Left renal pelvis (tissue), 4 donors: ENCODE results near the gene HOXA2. TPM values are rescaled to one million over a fixed set of nuclear protein-coding genes. Genes with fewer than 3 reads are reported as not detected.

Experiments
- DNase-seq, 4 donors: peaks; one replicate each; pipeline ENCODE4 v3.0.0-alpha.2; 2013; ENCODE audit warnings: low read depth in 4 of 4, low spot score in 3 of 4
- polyA plus RNA-seq, 4 donors: library from polyadenylated mRNA; unstranded; fragments of 120-200 nt; gene quantifications; one replicate each; pipeline ENCODE4 v1.2.1, GENCODE V29; 2013; ENCODE audit not compliant: insufficient read length in 4 of 4

HOXA2 gene
- polyA plus RNA-seq, 4 donors = 10.1 to 15.1 (median 11.3) TPM

DNA sequence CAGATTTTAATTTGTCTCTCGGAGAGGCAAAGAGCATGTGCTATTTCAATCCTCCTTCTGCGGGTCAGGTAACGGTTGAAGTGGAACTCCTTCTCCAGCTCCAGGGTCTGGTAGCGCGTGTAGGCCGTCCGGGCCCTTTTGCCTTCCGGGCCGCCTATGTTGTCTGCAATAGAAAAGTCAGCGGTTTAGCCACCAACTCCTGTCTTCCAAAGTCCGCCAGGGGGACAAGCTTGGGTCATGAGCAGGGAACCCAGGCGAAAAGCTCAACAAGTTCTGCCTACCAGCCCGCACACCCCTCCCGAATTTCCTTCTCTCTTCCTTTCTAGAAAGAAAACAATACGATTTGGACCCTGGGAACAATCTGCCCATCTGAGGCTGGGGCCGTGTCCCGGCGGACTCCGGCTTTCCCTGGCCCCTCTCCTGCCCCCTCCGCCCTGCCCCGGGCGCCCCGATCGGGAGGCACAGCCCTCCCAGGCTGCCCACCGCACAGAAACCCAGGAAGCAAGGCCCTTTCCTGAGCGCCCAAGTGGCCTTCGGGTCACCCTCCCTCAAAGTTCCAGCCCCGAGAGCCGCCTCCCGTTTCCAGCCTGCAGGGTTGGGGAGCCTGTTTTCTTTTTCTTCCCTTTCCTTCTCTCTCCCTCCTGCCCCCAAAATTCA, 39.6 kb upstream of the HOXA2 start:
- no peak for DNase-seq

DNA sequence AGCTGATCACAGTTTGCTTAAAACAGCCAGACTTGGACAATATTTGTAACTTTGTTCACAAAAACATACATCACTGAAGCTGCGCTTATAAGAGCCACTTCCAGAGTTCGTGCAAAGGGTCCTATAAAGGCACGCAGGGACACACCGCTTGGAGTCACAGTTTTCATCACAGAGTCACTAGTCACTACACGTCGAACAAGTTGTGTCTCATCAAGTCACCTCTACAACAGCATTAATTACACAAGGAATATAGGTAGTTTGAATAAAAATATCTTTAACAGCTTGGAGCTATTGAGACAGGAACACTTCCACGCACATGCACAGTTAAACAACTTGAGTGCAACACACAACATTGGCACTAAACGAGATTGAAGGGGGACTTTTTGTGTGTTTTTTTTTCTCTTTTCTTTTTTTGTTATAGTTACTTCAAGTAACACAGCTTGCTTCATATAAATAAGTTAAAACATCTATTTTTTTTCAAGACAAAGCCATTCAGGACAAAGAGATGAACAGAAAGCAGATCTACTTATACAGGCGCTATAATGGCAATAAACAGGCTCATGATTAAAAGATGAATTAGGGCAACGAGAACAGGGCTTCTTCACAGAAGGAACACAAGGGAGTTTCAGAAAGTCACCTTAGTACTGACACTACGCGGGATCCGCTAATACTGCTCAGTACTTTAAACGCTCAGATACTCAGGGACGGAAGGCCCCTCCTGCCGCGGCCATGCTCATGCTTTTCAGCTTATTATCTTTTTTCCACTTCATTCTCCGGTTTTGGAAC, 38.8 kb upstream of the HOXA2 start:
- DNase-seq = no peak

DNA sequence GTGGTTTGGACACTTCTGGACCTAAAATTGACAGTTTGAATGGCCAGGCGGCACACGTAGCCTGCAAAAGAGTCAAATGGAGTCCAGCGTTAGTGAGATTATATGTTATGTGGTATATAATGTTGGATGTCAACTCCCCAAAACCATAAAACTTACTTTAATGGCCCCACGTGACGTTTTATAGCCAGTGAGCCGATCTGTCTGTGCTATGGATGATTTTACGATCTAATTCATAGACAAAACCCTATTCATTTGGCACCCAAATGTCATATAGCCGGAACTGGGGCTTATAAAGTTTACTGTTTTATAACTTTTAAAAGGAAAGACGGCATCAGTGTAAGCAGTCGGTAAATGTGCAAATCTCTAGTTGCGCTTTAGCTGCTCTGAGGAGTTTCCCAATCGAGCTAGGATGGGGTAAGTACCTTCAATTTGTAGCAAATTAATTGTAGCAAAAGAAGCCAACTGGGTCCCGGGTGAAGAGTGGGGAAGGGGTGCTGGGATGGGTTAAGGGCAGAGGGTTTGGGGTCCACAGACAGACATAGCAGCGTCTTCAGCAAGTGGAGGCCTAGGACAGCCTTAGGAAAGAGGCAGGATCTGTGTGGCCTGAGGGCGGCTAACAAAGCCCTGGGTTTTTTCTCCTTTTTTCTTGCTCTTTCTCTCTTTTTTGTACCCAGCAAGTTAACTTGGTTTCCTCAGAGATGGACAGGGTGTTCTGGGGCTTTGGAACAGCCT, 37.8 kb upstream of the HOXA2 start:
- no peak for DNase-seq

DNA sequence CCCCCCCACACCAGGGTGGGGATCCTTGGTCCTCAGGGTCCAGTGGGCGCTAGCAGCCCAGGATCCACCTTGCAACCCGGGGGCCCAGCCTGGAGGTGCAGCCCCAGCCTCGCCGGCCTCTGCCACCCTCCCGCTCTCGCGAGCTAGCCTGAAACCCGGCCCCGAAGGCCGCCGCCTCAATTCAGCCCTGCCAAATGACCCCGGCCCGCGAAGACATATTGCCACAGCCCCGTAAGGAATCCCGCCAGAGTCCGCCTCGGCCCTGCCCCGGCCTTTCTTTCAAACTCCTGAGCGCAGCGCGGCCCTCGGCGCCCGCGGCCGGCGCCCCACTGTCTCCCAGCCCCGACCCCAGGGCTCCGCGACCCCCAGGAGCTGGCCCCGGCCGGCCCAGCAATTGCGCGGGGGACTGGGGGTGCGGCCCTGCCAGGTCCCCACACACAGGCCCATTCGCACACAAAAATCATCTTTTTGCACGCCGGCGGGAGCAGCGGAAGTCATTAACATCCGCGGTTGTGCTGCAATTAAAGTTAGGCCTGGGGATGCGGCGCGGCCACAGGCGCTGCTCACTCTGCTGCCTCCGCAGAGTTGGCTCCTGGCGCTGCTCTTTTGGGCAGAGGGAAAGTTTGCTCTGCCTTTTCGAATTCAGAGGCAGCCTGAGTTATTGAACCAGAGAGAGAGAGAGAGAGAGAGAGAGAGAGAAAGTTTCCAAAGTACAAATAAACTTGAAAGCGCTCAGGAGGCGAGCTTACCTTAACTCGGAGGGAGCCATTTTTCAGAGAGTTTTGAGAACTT, 37.0 kb upstream of the HOXA2 start:
- DNase-seq = no peak

DNA sequence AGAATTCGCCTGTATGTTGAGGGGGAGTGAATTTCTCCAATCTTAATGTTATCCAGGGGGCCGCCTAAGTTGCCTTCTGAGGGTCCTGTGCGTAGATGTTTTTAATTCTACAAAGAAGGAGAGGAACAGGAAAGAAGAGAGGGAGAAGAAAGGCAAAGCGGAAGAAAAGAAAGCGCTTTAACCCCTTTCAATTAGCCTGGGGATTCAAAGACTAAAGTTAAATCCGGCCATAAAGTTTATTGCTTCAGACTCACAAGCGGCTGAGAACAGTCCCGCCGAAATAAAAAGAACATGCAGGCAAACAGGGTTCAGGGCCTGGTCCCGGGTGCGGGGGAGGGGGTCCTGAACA, 36.5 kb upstream of the HOXA2 start:
- no peak for DNase-seq

DNA sequence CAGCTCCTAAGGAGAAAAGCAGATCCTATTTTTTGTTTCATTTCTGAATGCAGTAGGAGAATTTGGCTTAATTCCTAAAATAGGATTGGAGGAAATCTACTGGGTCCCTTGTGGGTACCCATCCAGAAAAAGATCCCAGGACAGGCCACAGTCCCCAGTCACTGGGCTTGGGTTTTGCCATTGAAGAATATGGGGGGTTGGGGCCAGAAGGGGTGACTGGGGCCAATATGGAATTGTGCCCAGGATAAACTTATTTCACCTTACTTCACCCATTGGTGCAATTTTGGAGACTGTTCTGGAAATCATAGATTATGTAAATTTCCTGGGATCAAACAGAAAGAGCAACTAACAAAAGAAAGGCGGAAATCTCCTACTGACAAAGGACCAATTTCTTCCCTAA, 36.0 kb upstream of the HOXA2 start:
- DNase-seq = no peak

DNA sequence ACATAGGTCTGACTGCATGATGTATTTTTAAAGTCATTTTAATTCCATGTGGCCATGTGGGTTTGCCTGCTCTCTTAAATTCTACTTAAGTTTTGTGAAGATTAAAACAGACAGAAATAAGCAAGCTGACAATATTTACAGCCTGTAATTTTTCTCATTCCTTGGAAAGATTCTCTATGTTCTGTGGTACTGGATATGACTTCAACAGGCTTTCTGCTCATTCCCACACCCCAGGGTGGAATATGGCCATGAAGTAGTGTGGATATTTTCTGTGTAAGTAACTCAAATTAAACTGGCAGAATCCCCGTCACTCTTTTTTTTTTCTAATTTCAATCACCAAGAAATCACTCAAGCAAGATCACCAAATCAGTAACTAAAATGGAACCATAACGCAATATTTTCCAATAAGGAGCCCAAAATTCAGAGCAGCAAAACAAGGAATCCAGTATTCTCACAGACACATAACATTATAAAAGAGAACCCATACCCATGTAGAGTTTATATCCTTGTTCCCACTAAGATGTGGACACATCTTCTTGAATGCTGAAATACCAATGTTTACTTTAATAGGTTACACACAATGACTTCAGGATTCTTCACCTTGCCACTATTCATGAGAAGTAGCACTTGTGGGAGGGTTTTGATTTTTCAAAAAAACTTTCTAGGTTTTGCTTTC, 35.3 kb upstream of the HOXA2 start:
- DNase-seq = no peak

DNA sequence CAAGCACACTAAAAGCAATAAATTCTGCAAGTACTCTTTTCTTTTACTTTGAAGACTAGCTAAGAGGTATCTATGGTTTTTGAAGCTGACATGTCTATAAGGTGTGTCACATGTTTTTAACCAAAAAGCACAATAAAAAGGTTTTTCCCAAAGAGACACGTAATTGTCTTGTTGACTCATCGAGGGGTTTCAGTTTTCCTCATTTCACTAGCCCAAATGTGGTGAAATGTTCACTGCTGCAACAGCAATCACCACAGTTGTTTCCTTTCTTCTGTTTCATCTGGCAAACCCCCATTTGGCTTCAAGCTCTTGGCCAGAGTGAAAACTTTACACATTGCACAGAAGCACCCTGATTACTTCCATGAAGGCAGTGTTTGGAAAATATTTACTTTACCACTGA, 31.9 kb upstream of the HOXA2 start:
- no peak for DNase-seq

DNA sequence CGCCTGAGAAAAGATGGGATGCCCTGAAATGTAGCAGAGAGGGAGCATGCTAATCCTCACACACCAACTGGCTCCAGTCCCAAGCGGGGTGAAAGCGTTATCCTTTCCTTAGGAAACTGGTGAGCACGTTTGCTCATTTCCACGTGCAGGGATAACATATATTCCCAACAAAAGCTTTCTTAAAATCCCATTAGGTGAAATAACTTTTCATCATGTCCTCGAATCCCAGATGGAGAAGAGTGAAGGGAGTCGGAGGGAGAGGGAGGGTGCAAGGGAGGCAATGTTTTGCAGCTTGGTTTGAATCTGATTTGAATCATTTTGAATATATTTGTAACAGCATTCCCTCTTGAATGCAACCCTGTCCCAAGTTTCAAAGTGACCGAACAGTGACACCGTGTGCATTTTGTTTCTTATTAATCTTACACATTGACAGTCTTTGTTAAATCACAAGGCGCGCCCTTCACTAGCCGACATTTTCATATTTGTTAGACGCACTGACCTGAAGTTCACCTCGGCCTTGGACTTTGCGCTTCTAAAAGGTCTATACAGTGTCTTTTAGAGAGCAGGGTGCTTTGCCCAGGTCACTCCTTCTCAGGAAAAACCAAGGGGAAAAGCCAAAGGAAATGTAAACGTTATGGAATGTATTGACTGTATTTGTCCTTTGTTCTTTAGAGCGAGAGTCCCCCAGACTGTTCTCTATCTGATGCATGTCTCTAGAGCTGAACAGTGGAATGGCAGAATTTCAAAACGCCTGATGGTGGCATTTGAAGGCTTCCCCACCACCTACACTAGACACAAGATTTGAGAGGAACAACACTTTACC, 31.1 kb upstream of the HOXA2 start:
- DNase-seq = no peak

DNA sequence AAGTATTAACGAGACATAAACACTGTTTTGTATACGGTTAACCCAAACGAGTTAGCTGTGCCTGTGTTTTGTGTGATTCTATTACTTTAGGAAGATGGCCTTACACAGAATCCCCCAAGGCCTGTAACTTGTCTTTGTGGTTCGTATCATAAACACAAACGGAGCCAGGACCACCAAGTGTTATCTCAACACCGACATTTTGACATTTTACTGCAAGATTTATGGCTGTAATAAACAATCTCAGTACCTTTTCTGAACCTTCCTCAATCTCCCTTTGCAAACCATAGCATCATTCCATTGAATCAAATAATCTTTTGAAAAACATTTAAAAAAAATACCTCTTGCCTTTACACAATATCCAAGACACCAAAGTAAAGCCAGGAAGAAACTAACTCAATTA, 30.5 kb upstream of the HOXA2 start:
- DNase-seq = no peak

DNA sequence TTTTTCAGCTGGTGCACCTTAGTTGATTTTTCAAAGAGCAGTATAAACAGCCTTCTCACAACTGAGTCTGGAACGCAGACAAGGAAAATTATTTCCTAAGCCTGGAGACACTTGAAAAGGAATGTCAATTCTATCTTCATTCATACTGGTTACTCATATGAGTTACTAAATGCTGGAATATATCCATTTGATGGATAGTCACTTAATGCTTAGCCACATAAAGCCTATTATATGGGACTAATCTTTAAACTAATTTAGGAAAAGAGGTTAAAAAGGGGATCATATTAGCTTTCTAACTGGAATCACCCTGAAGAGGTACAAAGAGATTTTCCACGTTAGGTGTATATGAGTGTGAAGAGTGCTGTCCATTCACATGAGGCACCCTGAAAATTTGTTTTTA, 29.7 kb upstream of the HOXA2 start:
- no peak for DNase-seq

DNA sequence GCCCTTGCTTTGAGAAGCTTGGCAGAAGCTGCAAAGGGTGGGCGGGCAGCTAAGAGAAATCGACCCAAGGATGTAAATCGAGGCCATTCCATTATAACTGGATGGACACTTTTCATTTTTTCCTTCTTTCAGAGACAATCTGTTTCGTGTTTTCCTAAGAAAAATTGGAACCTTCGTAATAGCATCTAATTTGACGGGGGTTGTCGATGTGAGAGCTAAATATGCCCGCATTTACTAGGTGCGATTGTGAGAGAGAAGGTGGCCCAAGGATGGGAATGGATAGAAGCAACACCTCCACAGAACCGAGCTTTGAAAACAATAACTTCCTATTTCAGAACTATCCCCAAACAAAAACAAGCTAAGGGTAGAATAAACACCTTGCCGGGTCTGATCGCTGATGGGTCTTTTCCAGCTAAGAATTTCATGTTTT, 28.9 kb upstream of the HOXA2 start:
- DNase-seq = no peak

DNA sequence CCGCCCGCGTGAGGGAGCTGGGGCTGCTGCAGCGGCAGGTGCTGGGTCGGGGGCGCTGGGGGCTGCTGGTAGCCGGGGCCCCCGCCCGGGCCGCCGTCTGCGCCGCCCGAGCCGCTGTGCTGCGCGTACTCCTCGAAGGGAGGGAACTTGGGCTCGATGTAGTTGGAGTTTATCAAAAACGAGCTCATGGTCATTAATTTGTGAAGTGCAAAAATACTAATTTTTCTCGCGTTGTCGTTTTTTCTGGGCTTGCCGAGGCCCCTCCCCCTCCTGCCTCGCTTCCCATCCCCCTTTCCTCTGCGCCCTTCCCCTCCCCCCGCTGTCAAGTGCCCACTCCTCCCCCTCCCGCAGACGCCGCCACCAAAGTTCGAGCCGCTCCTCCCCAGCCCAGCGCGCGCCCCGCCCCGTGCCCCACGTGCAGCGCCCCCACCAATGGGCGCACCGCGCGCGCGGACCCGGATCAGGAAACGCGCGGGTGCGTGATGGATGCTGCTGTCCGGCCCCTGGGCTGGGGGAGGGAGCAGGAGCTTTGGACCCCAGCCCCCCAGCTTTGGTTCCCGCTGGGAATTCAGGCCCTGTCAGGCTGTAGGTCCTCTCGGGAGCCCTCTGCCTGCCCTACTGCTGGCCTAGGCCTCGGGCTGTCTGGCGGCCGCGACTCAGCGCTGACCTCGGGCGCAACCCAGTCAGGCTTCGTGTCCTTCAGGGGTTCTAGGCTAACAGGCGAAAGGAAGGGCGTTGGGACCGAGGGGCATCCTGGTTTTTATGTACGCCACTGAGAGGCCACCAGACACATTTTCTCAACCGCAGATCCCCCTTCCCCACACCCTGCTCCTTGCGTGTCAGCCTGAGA, 28.3 kb upstream of the HOXA2 start, which contains the start of gene HOXA4:
TSS of gene HOXA4 (minus strand) at position 218 of the 850 bp plus-strand sequence. CDS start at position 194, 24 bp downstream.
- peak in 2 of 4 donors; percentile 84 for DNase-seq

DNA sequence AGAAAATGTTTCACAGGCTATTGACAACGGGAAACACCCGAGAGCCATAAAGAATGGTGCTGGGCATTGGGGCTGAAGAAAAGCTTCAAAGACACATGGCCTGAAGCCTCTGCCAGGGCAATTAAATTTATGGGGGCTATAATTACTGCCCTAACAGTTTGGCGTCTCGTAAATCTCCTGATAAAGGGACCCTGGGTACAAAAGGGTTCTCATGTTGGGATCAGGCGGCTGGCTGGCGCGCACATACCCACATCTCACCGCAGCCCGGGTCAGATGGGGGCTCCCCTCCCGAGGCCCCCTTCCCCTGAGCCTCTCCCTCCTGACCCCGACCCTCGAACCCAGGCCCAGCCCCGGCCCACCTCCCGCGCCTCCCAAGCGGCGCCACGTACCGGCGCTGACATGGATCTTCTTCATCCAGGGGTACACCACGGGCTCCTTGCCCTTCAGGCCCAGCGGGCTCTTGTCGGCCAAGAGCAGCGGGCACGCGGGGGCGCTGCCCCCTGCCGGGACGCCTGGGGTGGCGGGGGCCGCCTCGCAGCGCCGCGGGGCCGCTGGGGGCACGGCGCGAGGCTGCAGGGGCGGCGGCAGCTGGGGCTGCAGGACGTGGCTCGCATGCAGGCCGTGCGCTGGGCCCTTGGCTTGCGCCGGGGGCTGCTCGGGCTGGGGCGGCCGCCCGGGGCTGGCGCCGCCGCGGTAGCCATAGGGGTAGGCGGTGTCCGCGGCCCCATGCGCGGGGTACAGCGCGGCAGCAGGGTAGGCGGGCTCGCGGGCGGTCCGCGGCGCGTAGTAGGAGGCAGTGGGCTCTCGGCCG, 27.5 kb upstream of the HOXA2 start:
- DNase-seq = no peak

DNA sequence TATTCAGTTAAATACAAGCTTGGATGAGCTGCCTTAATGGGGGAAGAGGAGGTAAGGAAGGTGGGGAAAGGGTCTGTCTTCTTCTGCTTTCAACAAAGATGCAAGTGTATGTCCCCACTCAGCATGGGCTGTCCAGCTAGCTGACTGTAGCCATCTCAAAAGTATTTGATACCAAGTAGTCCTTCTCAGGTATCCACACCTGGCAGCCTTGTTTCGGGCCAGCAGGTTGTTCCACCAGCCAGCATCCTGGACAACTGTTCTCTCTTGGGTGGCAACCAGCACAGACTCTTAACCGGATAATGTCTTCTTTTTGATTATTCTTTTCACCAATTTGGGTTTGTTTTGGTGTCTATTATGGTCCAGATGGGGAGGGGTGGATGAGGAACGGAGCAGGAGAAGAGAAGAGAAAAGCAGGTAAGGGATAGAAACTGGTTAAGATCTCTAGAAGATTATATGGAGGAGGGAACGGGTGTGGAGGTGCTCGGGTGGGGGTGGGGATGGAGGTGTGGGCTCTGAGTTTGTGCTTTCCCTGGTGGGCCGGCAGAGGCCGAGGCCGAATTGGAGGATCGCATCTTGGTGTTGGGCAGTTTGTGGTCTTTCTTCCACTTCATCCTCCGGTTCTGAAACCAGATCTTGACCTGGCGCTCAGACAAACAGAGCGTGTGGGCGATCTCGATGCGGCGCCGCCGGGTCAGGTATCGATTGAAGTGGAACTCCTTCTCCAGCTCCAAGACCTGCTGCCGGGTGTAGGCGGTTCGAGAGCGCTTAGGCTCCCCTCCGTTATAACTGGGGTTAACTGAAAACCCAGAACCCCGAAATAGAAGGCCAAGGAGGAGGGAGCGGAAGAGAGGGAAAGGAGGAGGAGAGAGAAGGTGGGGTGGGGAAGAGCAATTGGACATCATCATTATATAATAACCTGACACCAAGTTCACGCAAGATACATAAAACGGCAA, 26.6 kb upstream of the HOXA2 start:
- DNase-seq = no peak

DNA sequence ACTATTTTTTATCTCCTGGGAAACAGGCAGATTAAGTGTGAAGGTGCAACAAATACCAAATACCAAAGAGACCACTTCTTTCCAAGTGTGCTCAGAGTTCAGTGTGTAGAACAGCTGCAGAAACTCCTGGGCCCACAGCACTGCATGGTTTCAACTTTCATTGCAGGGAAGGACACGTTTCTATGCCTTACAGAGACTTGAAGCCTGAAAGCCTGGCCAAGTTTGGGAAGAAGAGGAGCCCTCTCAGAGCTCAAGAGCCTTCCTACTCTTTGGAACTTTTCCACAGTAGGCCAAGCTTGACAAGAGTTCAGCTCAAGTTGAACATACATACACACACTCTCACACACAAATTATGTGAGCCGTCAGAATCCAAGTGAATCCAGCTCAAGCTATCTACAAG, 25.6 kb upstream of the HOXA2 start:
- DNase-seq = no peak
